BJ (cell line): ENCODE results near the gene PPP1CA. TPM values are rescaled to one million over a fixed set of nuclear protein-coding genes. Genes with fewer than 3 reads are reported as not detected.

Experiments
- CTCF ChIA-PET: fragments of 350-600 bp; formaldehyde crosslinking; extraction: SDS; loops from one replicate; lab custom pipeline; 2021; ENCODE audit warnings: antibody characterized with exemption, inconsistent platforms; lab: Yijun Ruan, JAX
- POLR2A ChIA-PET: fragments of 300-600 bp; sonication (Branson Sonifier 250); formaldehyde crosslinking; extraction: SDS; loops from one replicate; lab custom pipeline; 2021; ENCODE audit warnings: antibody characterized with exemption; lab: Charles Lee
- DNase-seq: peaks from one replicate; pipeline ENCODE4 v3.0.0-alpha.2; 2011; ENCODE audit warnings: low read depth
- H3K27me3 ChIP-seq: 2 replicates; pipeline ENCODE4 v1.6.0; 2011; ENCODE audit warnings: low read length; ENCODE audit not compliant: control insufficient read depth, insufficient read depth
- H3K36me3 ChIP-seq: 2 replicates; pipeline ENCODE4 v1.5.1; 2011; ENCODE audit warnings: low read length; ENCODE audit not compliant: control insufficient read depth, insufficient read depth
- H3K4me3 ChIP-seq: 2 replicates; pipeline ENCODE4 v1.5.1; 2011; ENCODE audit warnings: low read depth, mild to moderate bottlenecking, control low read depth, low read length
- polyA plus RNA-seq: library from polyadenylated mRNA; depleted of rRNA; stranded (reverse); fragments of >200 nt; gene quantifications from 2 replicates; pipeline ENCODE4 v1.2.3, GENCODE V29; 2011
- TF ChIP-seq, protein P1 (sequence below): IDR thresholded peaks from 2 replicates; pipeline ENCODE4 v1.5.1; 2011; ENCODE audit warnings: low read depth, mild to moderate bottlenecking, control low read depth, inconsistent platforms, low read length, moderate library complexity; ENCODE audit not compliant: insufficient read depth

Gene PPP1CA
- polyA plus RNA-seq, 1 experiment: 233 TPM

DNA sequence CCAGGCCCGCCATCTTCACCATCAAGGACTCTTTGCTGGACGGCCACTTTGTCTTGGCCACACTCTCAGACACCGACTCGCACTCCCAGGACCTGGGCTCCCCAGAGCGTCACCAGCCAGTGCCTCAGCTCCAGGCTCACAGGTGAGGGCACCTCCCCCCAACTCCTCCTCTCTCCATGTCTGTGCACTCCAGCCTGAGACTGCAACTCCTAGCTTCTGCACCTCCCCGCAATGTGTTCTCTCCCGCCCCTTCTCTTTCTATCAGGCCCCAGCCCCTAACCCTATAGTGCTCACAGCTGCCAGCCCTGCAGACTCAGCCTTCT lies 5.4 kb downstream of the PPP1CA start:
- TF ChIP-seq, protein P1, sequence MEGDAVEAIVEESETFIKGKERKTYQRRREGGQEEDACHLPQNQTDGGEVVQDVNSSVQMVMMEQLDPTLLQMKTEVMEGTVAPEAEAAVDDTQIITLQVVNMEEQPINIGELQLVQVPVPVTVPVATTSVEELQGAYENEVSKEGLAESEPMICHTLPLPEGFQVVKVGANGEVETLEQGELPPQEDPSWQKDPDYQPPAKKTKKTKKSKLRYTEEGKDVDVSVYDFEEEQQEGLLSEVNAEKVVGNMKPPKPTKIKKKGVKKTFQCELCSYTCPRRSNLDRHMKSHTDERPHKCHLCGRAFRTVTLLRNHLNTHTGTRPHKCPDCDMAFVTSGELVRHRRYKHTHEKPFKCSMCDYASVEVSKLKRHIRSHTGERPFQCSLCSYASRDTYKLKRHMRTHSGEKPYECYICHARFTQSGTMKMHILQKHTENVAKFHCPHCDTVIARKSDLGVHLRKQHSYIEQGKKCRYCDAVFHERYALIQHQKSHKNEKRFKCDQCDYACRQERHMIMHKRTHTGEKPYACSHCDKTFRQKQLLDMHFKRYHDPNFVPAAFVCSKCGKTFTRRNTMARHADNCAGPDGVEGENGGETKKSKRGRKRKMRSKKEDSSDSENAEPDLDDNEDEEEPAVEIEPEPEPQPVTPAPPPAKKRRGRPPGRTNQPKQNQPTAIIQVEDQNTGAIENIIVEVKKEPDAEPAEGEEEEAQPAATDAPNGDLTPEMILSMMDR: no peak
- no peaks in the 10 kb centered on the region for H3K27me3 ChIP-seq
- H3K36me3 ChIP-seq: peaks cover 34% of the 10 kb centered on the region
- POLR2A ChIA-PET: no interaction called here
- H3K4me3 ChIP-seq: no peak overlapping the region
- CTCF ChIA-PET: interaction anchor here (0.6 to 2.3 kb wide), 3 partner anchors 45 to 162 kb away, joined by 3 to 9 read pairs (median 3); no protein-coding TSS in a partner anchor
- no peak for DNase-seq

- Histone ChIP-seq H3K27me3 (no peaks in the 10 kb centered on the region), H3K4me3 (no peak overlapping the region), H3K36me3 (peaks cover 34% of the 10 kb centered on the region)
- ChIA-PET POLR2A (no interaction called here), CTCF (interaction anchor here (1.7 kb wide), 1 partner anchor 132 kb away, joined by 3 read pairs; no protein-coding TSS in a partner anchor)
- no peak for DNase-seq
- TF ChIP-seq, protein P1: no peak
These were observed 6.0 kb downstream of the PPP1CA start for GRCh38 chr11:67395555-67396258.

DNA sequence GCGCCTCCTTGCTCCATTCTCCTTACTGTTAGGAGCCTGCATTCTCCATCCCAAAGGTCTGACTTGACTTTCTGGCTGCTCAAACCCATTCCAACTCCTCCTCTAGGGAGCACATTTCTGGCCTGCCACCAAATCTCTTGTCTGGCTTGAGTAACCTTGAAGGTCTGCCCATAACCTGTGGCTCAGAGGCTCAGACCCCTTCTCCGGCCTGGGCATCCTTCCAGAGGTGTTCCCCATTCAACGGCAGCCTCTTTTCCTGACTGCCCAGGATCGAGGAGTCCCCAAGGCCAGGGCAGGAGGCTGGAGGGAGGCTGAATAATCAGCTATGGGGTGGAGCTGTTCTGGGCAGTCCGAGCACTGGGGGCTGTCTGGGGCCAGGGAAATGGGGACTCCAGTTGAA lies 7.7 kb downstream of the PPP1CA start:
- H3K36me3 ChIP-seq: peaks cover 27% of the 10 kb centered on the region
- TF ChIP-seq, protein P1: no peak
- H3K27me3 ChIP-seq: no peaks in the 10 kb centered on the region
- no peak for DNase-seq
- ChIA-PET POLR2A (no interaction called here), CTCF (interaction anchor here (1.0 kb wide), 1 partner anchor 314 kb away, joined by 3 read pairs; no protein-coding TSS in a partner anchor)
- no peak overlapping the region for H3K4me3 ChIP-seq

GRCh38 chr11:67393437-67393836 lies 8.2 kb downstream of the PPP1CA start:
- POLR2A ChIA-PET: no interaction called here
- DNase-seq: no peak

DNA sequence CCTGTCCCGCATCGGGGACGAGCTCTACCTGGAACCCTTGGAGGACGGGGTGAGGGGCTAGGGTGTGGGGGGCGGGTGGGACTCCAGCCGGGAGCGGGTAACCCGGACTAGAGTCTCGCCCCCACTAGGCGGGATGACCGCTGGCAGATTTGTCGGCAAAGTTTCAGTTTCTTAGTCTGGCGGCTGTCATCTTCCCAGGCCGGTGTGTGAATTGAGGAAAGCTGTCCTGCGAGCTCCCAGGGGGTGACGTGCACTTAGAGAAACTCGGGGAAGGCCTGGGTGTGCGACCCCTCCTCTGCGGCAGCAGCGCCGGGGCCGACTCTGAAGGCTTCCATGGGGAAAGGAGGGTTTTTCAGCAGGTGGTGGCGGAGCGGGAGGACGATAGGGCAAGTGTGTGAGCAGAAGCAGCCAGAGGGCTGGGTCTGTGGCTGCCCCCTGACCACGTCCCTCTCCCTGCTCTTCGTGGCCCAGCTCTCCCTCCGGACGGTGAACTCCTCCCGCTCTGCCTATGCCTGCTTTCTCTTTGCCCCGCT lies 9.4 kb downstream of the PPP1CA start:
- POLR2A ChIA-PET: interaction anchor here (0.6 to 1.5 kb wide), 2 partner anchors 9 to 46 kb away, joined by 6 to 9 read pairs; partner anchors contain the start of gene PPP1CA
- TF ChIP-seq, protein P1: no peak
- Histone ChIP-seq H3K4me3 (peak overlapping the region; percentile 92), H3K36me3 (peaks cover 10% of the 10 kb centered on the region), H3K27me3 (no peaks in the 10 kb centered on the region; the same call in 1 of the 2 replicates)
- DNase-seq: no peak
- CTCF ChIA-PET: interaction anchor here (0.7 to 24.6 kb wide), 9 partner anchors 10 to 191 kb away, joined by 3 to 892 read pairs (median 7); partner anchors contain the start of genes GSTP1, POLD4, PPP1CA and TMEM134

More at GRCh38 chr11:67393437-67393836, 8.2 kb downstream of the PPP1CA start:
- CTCF ChIA-PET: interaction anchor here (1.0 to 3.3 kb wide), 2 partner anchors 48 to 315 kb away, joined by 3 to 14 read pairs; no protein-coding TSS in a partner anchor
- Histone ChIP-seq H3K4me3 (no peak overlapping the region), H3K36me3 (peaks cover 22% of the 10 kb centered on the region), H3K27me3 (no peaks in the 10 kb centered on the region)
- TF ChIP-seq, protein P1: no peak
